ENCODE data around the gene KBTBD4.
A peak's percentile ranks its signal among the peaks of the same experiment; 100 is the strongest.
"Not testable (repeated sequence)": the region's sequence is repeated elsewhere in the genome, so short reads cannot be mapped to it uniquely, and the experiment has no call there.

KBTBD4 gene

DNA sequence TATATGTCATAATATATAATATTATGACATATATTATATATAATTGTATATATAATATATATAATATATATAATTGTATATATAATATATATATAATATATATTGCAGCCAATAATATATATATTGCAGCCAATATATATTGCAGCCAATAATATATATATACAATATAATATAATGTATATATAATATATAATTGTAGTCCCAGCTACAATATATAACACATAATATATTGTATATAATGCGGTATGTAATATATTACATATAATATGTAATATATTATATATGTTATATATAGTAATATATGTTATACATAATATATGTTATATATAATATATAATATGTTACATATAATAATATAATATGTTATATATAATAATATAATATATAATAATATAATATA lies 20.1 kb downstream of the KBTBD4 start:
- no peak for DNase-seq

DNA sequence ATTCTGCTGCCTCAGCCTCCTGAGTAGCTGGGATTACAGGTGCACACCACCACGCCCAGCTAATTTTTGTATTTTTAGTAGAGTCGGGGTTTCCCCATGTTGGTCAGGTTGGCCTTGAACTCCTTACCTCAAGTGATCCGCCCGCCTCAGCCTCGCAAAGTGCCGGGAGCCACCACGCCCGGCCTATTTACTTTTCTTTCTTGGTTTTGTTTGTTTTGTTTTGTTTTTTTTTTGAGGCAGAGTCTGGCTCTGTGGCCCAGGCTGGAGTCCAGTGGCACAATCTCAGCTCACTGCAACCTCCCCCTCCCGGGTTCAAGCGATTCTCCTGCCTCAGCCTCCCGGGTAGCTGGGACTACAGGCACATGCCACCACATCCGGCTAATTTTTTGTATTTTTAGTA lies 21.8 kb downstream of the KBTBD4 start:
- not testable (repeated sequence) for DNase-seq

DNA sequence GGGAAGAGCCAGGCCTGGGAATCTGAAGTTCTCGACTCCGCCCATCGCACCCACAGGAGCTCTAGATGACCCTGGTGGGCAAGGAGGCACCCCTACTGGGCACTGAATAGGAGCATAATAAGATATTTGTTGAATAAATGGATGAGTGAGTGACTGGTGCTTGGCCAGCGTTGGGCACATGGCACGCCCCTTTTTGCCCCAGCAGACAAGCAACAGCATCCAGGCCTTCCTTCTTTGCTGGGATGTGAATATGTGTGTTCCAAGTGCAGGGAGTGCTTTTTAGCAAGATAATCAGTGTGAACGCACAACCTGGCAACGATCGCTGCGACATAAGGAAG lies 25.4 kb downstream of the KBTBD4 start:
- DNase-seq = no peak

DNA sequence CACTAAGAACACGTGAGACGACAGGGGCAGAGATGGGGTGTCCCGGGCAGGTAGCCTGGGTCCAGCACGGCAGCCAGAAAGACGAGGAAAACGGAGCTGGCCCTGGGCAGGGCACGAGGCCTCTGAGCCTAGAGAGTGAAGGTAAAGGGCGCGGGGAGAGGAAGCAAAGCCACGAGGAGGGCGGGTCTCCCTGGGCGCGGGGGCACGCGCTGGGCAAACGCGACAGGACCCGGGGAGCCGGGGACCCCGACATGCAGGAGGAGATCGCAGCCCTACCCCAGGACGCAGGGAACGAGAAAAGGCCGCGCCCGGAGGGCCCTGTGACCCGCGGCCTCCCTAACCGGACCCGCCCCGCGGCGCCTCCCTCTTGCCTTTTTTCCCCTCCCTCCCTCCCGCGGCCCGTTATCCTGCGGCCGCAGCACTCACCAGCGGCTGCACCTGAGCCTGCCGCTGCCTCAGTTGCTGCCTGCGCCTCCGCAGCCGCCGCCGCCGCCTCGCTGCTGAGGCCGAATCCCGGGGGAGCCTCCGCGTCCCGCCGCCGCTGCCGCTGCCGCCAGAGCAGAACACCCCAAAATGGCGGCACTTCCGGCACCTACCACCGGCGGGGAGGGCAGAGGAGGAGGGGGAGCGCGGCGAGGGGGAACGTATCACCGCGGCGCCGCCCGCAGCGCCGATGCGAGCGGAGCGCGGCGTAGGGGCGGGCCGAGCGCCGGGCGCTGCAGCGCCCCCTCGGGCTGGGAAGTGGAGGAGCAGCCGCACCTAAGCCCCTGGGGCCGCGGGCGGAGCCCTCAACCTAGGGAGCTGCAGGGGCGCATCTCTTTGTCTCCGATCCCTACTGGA lies 26.0 kb downstream of the KBTBD4 start, which contains the start of gene CELF1:
Gene CELF1, minus strand, starts transcription at position 567 of the 840 bp plus-strand sequence. CDS start 53,609 bp downstream, outside the sequence.
- peak; percentile 92 for DNase-seq

GRCh38 chr11:47552056-47552565 lies 26.7 kb downstream of the KBTBD4 start:
- peak; percentile 27 for DNase-seq

DNA sequence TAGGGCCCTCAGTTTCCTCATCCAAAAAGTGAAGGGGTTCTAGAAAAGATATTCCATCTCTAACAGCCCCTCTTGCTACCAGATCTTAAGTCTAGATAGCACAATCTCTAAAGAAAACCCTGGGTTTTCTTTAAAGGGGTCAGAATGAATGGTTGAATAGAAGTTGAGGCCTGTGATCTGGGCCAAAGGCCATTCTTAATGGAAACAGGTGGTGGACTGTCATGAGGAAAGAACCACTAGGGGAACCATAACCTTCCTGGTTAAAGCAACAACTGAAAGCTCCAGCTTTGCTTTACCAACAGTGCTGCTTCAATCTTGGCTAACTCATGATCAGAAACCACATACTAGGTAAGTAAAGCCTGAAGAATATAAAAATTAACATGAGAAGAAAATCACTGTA lies 27.7 kb downstream of the KBTBD4 start:
- DNase-seq = no peak

DNA sequence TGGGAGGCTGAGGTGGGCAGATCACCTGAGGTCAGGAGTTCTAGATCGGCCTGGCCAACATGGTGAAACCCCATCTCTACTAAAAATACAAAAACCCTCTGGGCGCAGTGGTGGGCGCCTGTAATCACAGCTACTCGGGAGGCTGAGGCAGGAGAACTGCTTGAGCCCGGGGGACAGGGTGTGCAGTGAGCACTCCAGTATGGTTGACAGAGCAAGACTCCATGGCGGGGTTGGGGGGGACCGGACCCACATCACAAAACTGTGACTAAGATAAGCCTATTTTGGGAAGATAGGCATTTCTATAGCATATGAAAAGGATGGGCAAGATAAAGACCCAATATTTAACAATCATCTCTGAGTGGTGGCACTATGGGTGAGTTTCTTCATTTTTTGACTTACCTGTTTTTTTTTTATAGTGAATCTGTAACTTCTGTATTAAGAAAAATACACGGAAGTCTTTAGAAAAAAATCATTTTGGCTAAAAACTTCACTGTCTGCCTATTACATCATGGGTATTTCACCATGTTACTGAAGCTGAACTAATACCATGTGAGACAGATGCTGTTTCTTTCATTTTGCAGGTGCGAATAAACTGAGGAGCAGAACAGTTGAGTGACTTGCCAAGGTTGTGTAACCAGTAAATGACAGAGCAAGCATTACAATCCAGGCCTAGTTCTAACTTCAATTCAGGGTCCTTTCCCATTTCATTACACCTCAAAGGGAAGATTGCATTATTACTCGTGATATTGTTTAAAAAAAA lies 28.3 kb downstream of the KBTBD4 start:
- DNase-seq = no peak

DNA sequence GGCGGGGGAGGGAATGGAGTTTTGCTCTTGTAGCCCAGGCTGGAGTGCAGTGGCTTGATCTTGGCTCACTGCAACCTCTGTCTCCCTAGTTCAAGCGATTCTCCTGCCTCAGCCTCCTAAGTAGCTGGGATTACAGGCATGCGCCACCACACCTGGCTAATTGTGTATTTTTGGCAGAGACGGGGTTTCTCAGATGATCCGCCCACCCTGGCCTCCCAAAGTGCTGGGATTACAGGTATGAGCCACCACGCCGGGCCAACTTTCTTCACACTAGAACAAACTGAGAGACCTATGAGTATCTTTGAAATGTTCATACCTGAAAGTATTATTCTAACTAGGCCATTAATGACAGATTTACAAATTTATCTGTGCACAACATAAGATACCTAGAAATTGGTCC lies 32.5 kb downstream of the KBTBD4 start:
- not testable (repeated sequence) for DNase-seq

DNA sequence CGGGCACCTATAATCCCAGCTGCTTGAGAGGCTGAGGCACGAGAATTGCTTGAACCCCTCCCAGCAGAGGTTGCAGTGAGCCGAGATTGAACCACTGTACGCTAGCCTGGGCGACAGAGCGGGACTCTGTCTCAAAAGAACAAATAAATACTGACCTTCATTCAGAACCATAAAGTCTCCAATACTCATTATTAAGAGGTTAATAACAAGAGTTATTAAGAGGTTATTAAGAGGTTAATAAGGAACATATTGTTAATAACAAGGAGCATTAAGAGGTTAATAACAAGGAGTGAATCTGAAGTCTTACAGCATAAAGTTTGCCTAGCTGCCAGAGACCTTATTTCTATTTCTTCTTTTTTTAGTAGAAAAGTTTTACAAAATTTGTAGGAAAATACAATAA lies 33.5 kb downstream of the KBTBD4 start:
- DNase-seq = no peak

- no peak for DNase-seq
Measured at GRCh38 chr11:47541070-47541469, 37.7 kb downstream of the KBTBD4 start.

- no peak for DNase-seq
Measured at GRCh38 chr11:47539681-47540039, 39.1 kb downstream of the KBTBD4 start.

DNA sequence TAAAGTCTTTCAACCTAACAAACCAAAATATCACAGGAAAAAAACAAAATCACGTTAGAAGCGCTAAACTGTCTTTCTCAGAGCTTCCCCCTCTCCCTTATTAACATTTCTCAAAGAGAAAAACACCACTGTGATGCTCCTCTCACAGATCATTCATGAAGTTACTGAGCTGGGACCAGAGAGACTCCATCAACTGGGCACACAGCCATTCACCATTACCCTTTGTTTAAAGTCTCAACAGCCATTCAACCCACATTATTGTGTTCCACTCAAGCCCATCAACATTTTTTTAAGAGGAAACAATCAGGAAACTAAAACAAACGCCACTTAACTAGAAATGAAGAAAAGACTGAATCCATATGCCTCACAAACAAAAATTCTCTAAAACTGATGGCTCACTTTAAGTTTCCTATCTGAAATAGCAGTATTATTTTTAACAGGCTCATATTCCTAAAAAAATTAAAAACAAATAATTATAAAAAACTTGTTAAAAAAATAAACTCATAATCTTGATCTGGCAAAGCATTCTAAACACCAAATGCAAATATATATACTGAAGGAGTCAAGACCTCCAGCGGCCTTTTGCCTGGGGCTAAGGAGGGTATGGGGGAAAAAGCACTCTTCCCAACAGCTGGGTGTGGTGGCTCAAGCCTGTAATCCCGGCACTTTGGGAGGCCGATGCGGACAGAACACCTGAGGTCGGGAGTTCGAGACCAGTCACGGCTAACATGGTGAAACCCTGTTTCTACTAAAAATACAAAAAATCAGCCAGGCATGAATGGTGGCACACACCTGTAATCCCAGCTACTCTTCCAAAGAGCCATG lies 39.8 kb downstream of the KBTBD4 start:
- no peak for DNase-seq

DNA sequence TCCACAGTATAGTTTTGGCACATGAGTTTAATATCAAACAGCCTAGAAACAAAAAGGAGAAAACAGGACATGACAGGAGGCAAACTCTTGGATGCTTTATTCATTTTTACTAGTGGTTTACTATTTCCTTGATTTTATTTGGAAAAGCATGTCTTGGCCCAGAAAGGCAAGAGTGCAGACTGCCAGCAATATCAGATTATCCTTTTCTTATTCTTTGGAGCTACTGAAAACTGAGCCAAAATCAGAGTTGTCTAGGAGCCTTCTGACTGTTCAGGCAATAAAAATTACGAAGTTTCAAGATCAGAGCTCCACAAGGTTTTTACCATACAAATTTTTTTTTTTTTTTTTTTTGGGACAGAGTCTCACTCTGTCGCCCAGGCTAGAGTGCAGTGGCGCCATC lies 41.9 kb downstream of the KBTBD4 start:
- no peak for DNase-seq

DNA sequence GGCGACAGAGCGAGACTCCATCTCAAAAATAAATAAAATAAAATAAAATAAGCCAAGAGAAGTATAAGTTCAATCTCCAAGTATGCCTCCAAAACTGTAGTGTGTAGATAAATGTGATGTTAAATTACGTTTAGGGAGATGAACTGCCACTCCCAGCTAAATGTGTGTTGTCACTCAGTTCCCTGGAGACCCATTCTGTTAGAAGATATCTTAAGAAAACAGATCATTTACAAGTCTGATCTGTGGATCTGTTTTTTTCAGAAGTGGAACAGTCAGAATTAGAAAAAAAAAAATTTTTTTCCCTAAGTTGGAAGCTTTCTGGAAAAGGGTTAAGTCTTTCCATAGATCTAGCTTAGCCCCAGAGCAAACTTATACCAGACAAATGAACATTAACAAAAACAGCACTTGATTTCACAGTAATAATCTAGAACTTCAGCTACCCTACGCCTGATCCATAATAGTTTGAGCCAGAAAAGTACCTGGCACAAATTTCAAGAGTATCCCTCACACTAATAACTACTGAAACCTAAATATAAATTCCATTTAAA lies 44.0 kb downstream of the KBTBD4 start:
- no peak for DNase-seq

DNA sequence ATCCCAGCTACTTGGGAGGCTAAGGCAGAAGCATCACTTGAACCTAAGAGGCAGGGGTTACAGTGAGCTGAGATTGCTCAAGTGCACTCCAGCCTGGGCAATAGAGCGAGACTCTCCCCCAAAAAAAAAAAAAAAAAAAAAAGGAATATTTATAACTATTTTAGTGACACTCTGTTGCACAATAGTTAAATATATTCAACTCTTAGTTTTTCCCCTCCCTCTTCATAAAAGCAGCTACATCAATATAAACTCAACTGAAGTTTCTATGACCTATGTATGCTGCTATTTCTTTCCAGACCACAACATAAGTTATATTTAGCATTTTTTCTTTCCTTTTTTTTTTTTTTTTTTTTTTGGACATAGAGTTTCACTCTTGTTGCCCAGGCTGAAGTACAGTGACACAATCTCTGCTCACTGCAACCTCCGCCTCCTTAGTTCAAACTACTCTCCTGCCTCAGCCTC lies 45.0 kb downstream of the KBTBD4 start:
- no peak for DNase-seq

GRCh38 chr11:47532597-47533213 lies 46.1 kb downstream of the KBTBD4 start:
- no peak for DNase-seq

GRCh38 chr11:47531666-47532065 lies 47.1 kb downstream of the KBTBD4 start:
- no peak for DNase-seq

DNA sequence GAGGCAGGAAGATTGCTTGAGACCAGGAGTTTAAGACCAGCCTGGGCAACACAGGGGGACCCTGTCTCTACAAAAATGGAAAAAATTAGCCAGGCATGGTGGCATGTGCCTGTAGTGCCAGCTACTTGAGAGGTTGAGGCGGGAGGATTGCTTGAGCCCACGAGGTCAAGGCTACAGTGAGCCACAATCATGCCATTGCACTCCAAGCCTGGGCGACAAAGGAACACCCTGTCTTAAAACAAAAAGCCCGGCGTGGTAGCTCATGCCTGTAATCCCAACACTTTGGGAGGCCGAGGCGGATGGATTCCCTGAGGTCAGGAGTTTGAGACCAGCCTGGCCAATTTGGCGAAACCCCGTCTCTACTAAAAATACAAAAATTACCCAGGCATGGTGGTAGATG lies 48.0 kb downstream of the KBTBD4 start:
- not testable (repeated sequence) for DNase-seq

GRCh38 chr11:47529951-47530350 lies 48.8 kb downstream of the KBTBD4 start:
- DNase-seq = no peak

GRCh38 chr11:47527186-47527585 lies 51.6 kb downstream of the KBTBD4 start:
- no peak for DNase-seq

- DNase-seq = not testable (repeated sequence)
Measured at GRCh38 chr11:47526032-47526431, 52.7 kb downstream of the KBTBD4 start.

GRCh38 chr11:47524291-47524874 lies 54.4 kb downstream of the KBTBD4 start:
- DNase-seq = no peak

All from stimulated activated CD4-positive, alpha-beta T cell treated with anti-CD3 and anti-CD28 coated beads, Interleukin-1b, Interleukin-23, amount 100 ng/mL, for 48 hours (primary cell).